ENCODE measurements around the gene RRAS.
A peak's percentile ranks its signal among the peaks of the same experiment; 100 is the strongest.

RRAS gene

DNA sequence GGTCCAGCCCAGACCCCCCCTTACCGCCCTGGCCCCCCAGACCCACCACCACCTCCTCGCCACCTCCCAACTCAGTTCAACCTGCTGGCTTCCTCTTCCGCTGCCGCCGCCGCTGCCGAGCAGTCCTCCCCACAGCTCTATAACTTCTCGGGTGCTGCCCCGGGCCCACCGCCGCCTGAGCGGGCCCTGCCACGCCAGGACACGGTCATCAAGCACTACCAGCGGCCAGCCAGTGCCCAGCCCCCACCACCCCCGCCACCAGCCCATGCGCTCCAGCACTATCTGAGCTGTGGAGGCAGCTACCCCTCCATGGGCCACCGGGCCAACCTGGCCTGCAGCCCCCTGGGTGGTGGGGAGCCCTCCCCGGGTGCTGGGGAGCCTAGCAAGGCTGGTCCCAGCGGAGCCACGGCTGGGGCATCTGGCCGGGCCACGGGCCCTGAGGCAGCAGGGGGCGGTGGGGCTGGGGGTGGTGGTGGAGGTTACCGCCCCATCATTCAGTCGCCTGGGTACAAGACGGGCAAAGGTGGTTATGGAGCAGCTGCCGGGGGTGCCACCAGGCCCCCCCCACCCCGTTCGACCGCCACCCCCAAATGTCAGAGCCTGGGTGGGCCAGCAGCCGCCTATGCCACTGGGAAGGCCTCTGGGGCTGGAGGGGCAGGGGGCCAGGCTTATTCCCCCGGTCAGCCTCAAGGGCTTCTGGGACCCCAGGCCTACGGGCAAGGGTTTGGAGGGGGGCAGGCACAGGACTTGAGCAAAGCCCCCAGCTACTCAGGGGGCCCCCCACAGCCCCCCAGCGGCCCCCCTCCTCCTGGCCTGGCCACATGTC is 44.7 kb downstream of the RRAS start:
- DNase-seq (ENCODE audit: low read depth in 2 of 2), result no peak

- DNase-seq (ENCODE audit: low read depth in 2 of 2), result no peak
These were observed 45.6 kb downstream of the RRAS start for GRCh38 chr19:49594157-49594992.

GRCh38 chr19:49593233-49594113 is 46.5 kb downstream of the RRAS start:
- DNase-seq (ENCODE audit: low read depth in 2 of 2), result peak; percentile 80 to 89

DNA sequence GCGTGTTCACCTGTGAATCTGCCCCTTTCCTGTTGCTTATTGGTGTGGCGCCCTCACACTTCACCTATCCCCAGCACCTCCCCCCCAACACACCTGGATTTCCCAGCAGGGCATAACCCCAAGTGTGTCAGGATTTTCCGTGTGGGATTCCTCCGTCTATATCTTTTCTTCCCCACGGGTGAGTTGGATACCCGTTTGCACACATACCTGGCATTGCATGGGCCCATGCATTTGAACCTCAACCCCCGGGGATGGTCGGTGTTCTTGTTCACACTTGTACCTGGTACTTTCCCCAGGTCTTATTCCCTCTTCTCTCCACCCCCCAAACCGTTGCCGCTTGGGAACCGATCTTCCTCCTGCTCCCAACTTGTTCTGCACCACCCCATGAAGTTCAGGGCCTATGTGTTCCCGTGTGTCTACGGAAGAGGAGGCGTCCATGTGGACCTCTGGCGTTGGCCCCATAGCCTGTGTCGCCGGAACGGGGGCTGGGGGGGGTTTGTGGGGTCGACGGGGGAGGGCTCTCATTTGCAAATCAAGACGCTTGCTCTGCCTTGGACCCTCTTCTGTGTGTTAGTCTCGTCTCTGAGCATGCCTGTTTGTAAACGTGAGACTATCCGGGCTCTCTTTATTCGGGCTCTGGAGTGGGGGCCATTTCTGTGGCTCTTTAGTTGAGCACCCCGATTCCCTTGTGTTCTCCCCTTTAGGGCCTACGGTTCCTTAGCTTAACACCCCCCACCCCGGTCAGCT is 47.3 kb downstream of the RRAS start:
- DNase-seq (ENCODE audit: low read depth in 2 of 2), result no peak

DNA sequence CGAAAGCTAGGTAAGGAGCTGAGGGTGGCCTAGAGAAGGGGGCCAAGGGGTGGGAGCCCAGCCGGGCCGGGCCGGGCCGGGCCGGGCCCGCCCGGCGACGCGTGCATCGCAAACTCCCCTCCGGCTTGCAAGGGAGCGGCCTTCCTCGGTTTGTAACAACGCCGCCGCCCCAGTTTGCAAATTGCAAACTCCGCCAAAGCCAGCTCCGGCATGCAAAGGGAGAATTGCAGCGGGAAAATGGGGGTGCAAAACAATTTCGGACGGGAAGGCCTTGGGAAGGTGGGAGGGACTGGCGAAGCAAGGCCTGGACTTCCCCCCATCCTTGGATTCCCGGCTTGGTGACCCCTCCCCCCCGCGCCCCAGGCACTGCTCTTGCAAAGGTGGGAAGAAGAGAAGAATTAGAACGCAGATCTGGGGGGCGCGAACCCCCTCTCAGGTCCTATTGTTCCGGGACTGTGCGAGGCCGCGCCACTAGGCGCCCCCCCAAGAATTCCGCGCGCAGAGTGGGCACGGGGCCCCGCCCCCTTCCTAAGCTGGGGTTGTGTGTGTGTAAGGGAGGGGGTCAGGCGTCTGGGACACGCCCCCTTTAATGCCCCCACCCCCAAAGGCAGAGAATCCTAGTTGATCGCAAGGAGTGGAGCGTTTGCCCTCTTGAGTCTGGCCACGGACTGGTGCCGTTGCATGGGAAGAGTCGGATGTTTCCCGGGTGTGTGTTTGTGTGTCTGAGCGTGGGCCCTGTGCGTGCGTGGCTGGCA is 48.0 kb downstream of the RRAS start:
- no peak for DNase-seq (ENCODE audit: low read depth in 2 of 2)

GRCh38 chr19:49590971-49591730 is 48.8 kb downstream of the RRAS start, which contains the start of gene PRR12:
TSS of gene PRR12 (plus strand) at chr19:49591182. CDS start at chr19:49591655, 473 bp downstream.
- peak; percentile 41 to 47 for DNase-seq (ENCODE audit: low read depth in 2 of 2)

GRCh38 chr19:49590071-49590970 is 49.6 kb downstream of the RRAS start:
- DNase-seq (ENCODE audit: low read depth in 2 of 2), result peak; percentile 83 to 93

DNA sequence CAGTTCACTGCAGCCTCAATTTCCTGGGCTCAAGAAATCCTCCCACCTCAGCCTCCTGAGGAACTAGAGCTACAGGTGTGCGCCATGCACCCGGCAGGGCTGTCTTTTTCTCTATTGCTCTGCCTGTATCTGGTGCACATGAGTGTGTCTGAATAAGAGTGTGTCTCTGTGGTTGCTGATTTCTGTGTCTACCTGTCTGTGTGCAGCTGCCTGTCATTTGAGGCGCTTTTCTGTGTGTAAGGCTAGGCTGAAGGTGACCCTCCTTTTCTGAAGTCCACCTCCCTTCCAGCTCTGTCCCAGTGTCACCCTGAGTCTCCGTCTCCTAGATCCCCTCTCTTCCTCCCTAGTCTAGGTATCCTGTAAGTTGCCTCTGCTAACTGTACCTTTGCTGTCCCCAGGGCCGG is 50.4 kb downstream of the RRAS start:
- DNase-seq (ENCODE audit: low read depth in 2 of 2), result no peak

GRCh38 chr19:49588365-49589122 is 51.4 kb downstream of the RRAS start:
- no peak for DNase-seq (ENCODE audit: low read depth in 2 of 2)

GRCh38 chr19:49587227-49587626 is 52.7 kb downstream of the RRAS start:
- DNase-seq (ENCODE audit: low read depth in 2 of 2), result no peak
